OCI-LY1 (cell line): ENCODE results near the gene PCSK4.

Source experiments
- H2AFZ ChIP-seq: fragments of 200-600 bp; sonication (generic), shearing (Covaris generic); 2 replicates; pipeline ENCODE4 v1.6.0; 2014; ENCODE audit warnings: antibody characterized with exemption, mild to moderate bottlenecking, low read length
- H3F3A ChIP-seq: fragments of 200-600 bp; sonication (generic), shearing (Covaris generic); 2 replicates; pipeline ENCODE4 v1.6.0; 2014; ENCODE audit warnings: mild to moderate bottlenecking, antibody characterized with exemption, low read length, moderate library complexity; ENCODE audit not compliant: insufficient read depth
- H3K27ac ChIP-seq: fragments of 200-600 bp; sonication (generic); 2 replicates; pipeline ENCODE4 v1.5.1; 2014; ENCODE audit warnings: low read length, mixed run types, mild to moderate bottlenecking, low read depth; ENCODE audit not compliant: poor library complexity, severe bottlenecking
- H3K27me3 ChIP-seq: fragments of 200-600 bp; sonication (generic); 2 replicates; pipeline ENCODE4 v1.6.0; 2014; ENCODE audit warnings: antibody characterized with exemption, mild to moderate bottlenecking, low read length, moderate library complexity; ENCODE audit not compliant: insufficient read depth
- H3K36me3 ChIP-seq: fragments of 200-600 bp; sonication (generic); 2 replicates; pipeline ENCODE4 v1.6.1; 2014; ENCODE audit warnings: mild to moderate bottlenecking, antibody characterized with exemption, low read length, moderate library complexity, mixed read lengths; ENCODE audit not compliant: insufficient read depth
- H3K4me1 ChIP-seq: fragments of 200-600 bp; sonication (generic); 2 replicates; pipeline ENCODE4 v1.5.1; 2014; ENCODE audit warnings: mild to moderate bottlenecking, low read length, moderate library complexity; ENCODE audit not compliant: insufficient read depth, severe bottlenecking
- H3K4me2 ChIP-seq: fragments of 200-600 bp; sonication (generic), shearing (Covaris generic); 2 replicates; pipeline ENCODE4 v1.6.1; 2014; ENCODE audit warnings: low read length
- H3K4me3 ChIP-seq: fragments of 200-600 bp; sonication (generic); 2 replicates; pipeline ENCODE4 v1.5.1; 2014; ENCODE audit warnings: low read length, low read depth, mild to moderate bottlenecking, mixed read lengths; ENCODE audit not compliant: poor library complexity, severe bottlenecking
- H3K79me2 ChIP-seq: fragments of 200-600 bp; shearing (Covaris generic); 2 replicates; pipeline ENCODE4 v1.6.1; 2016; ENCODE audit warnings: mixed run types, low read length, mixed read lengths; ENCODE audit not compliant: insufficient read depth
- H3K9ac ChIP-seq: fragments of 200-600 bp; sonication (generic), shearing (Covaris generic); 2 replicates; pipeline ENCODE4 v1.6.1; 2014; ENCODE audit warnings: mild to moderate bottlenecking, low read length, mixed read lengths
- H3K9me2 ChIP-seq: fragments of 200-600 bp; sonication (generic), shearing (Covaris generic); 2 replicates; pipeline ENCODE4 v1.6.1; 2014; ENCODE audit warnings: low read depth, mild to moderate bottlenecking, low read length, mixed read lengths
- H3K9me3 ChIP-seq: fragments of 200-600 bp; shearing (Covaris generic); 2 replicates; pipeline ENCODE4 v1.6.1; 2014; ENCODE audit warnings: low read length, mixed read lengths
- H4K20me1 ChIP-seq: fragments of 200-600 bp; sonication (generic), shearing (Covaris generic); 2 replicates; pipeline ENCODE4 v1.6.0; 2016; ENCODE audit warnings: mild to moderate bottlenecking, low read length; ENCODE audit not compliant: insufficient read depth
- CTCF ChIP-seq: fragments of 200-600 bp; sonication (generic), shearing (Covaris generic); IDR thresholded peaks from 2 replicates; pipeline ENCODE4 v1.5.1; 2017; ENCODE audit warnings: mild to moderate bottlenecking, antibody characterized with exemption, low read length, moderate library complexity, mixed read lengths
- EZH2 ChIP-seq: fragments of 200-600 bp; sonication (generic), shearing (Covaris generic); IDR thresholded peaks from 2 replicates; pipeline ENCODE4 v1.8.0; 2017; ENCODE audit warnings: borderline replicate concordance, mixed run types, mild to moderate bottlenecking, antibody characterized with exemption, low read length, moderate library complexity, mixed read lengths

The PCSK4 gene

GRCh38 chr19:1527650-1528309 is 37.6 kb upstream of the PCSK4 start:
- Histone ChIP-seq H3K9ac (no peak overlapping the region), H3K4me1 (no peaks in the 10 kb centered on the region), H3K36me3 (no peaks in the 10 kb centered on the region), H2AFZ (no peak overlapping the region), H3F3A (no peaks in the 10 kb centered on the region), H4K20me1 (no peaks in the 10 kb centered on the region), H3K4me3 (no peak overlapping the region), H3K79me2 (no peaks in the 10 kb centered on the region), H3K9me2 (no peaks in the 10 kb centered on the region), H3K27me3 (peaks cover 11% of the 10 kb centered on the region; the same call in 1 of the 2 replicates), H3K9me3 (no peaks in the 10 kb centered on the region), H3K27ac (no peak overlapping the region), H3K4me2 (no peak overlapping the region)
- TF ChIP-seq CTCF = no peak
- TF ChIP-seq EZH2 = no peak

DNA sequence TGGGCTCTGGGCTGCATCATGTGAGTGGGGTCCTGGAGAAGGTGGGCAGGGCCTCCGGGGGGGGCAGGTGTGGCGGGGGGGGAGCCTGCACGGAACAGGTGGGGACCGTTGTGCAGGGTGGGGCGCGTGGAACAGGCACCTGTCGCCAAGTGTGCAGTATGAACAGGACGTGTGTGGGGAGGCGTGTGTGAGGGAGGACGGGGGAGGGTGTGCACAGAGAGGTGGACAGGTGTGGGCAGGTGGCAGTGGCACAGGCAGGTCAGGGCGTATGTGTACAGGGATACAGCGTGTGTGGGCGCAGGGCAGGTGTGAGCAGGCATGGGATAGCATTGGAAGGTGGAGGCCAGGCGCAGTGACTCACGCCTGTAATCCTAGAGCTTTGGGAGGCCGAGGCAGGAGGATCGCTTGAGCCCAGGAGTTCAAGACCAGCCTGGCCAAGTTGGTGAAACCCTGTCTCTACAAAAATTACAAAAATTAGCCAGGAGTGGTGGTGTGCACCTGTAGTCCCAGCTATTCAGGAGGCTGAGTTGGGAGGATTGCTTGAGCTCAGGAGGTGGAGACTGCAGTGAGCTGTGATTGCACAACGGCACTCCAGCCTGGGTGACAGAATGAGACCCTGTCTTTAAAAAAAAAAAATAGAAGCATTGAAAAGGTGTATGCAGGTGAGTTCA is 37.0 kb upstream of the PCSK4 start:
- no peaks in the 10 kb centered on the region for H4K20me1 ChIP-seq
- H3K36me3 ChIP-seq = no peaks in the 10 kb centered on the region
- no peaks in the 10 kb centered on the region for H3K4me1 ChIP-seq
- no peaks in the 10 kb centered on the region for H3F3A ChIP-seq
- TF ChIP-seq EZH2 (no peak), CTCF (no peak)
- no peaks in the 10 kb centered on the region for H3K79me2 ChIP-seq
- H2AFZ ChIP-seq = no peak overlapping the region
- no peaks in the 10 kb centered on the region for H3K9me2 ChIP-seq
- no peaks in the 10 kb centered on the region for H3K9me3 ChIP-seq
- no peak overlapping the region for H3K9ac ChIP-seq
- H3K27me3 ChIP-seq = peaks cover 11% of the 10 kb centered on the region; the same call in 1 of the 2 replicates
- H3K4me2 ChIP-seq = no peak overlapping the region
- H3K4me3 ChIP-seq = no peak overlapping the region
- no peak overlapping the region for H3K27ac ChIP-seq

GRCh38 chr19:1526066-1526778 is 36.1 kb upstream of the PCSK4 start:
- Histone ChIP-seq H3K27me3 (peaks cover 6% of the 10 kb centered on the region; the same call in 1 of the 2 replicates), H3K4me1 (no peaks in the 10 kb centered on the region)
- TF ChIP-seq CTCF = no peak

More at GRCh38 chr19:1526066-1526778, 36.1 kb upstream of the PCSK4 start:
- Histone ChIP-seq H3K4me3 (no peak overlapping the region), H4K20me1 (no peaks in the 10 kb centered on the region), H3K79me2 (no peaks in the 10 kb centered on the region), H3F3A (no peaks in the 10 kb centered on the region), H3K4me2 (no peak overlapping the region), H3K36me3 (no peaks in the 10 kb centered on the region), H2AFZ (no peak overlapping the region), H3K9ac (no peak overlapping the region), H3K9me3 (no peaks in the 10 kb centered on the region), H3K9me2 (no peaks in the 10 kb centered on the region), H3K27ac (no peak overlapping the region)
